Parathyroid adenoma (tissue), 2 donors: ENCODE measurements around the gene IFNL1.

Source experiments
- H2AFZ ChIP-seq: fragments of 300-600 bp; sonication (generic); one replicate; pipeline ENCODE4 v1.7.0; 2017; ENCODE audit warnings: antibody characterized with exemption, mild to moderate bottlenecking
- H3K27ac ChIP-seq: fragments of 300-600 bp; sonication (generic); one replicate; pipeline ENCODE4 v1.7.0; 2017
- H3K27me3 ChIP-seq: fragments of 300-600 bp; sonication (generic); one replicate; pipeline ENCODE4 v1.7.0; 2017; ENCODE audit warnings: low read length; ENCODE audit not compliant: control insufficient read depth, insufficient read depth
- H3K36me3 ChIP-seq: fragments of 300-600 bp; sonication (generic); one replicate; pipeline ENCODE4 v1.7.0; 2017; ENCODE audit warnings: low read length; ENCODE audit not compliant: control insufficient read depth, insufficient read depth
- H3K4me1 ChIP-seq: fragments of 300-600 bp; sonication (generic); one replicate; pipeline ENCODE4 v1.7.0; 2017; ENCODE audit warnings: control low read depth
- H3K4me2 ChIP-seq: fragments of 300-600 bp; sonication (generic); one replicate; pipeline ENCODE4 v1.7.0; 2017; ENCODE audit warnings: low read length
- H3K4me3 ChIP-seq: fragments of 300-600 bp; sonication (generic); one replicate; pipeline ENCODE4 v1.7.0; 2017; ENCODE audit warnings: low read depth, low read length
- H3K79me2 ChIP-seq: fragments of 300-600 bp; sonication (generic); one replicate; pipeline ENCODE4 v1.7.0; 2017; ENCODE audit warnings: control low read depth
- H3K9ac ChIP-seq: fragments of 300-600 bp; sonication (generic); one replicate; pipeline ENCODE4 v1.7.0; 2017; ENCODE audit warnings: mild to moderate bottlenecking
- H3K9me3 ChIP-seq: fragments of 300-600 bp; sonication (generic); one replicate; pipeline ENCODE4 v1.7.0; 2017; ENCODE audit warnings: low read length; ENCODE audit not compliant: control insufficient read depth
- CTCF ChIP-seq: fragments of 300-600 bp; sonication (generic); IDR thresholded peaks from one replicate; pipeline ENCODE4 v1.7.0; 2017; ENCODE audit warnings: antibody characterized with exemption, mild to moderate bottlenecking
- donor health status: primary hyperparathyroidism.

Gene IFNL1

GRCh38 chr19:39315933-39316332 is 19.7 kb downstream of the IFNL1 start:
- Histone ChIP-seq H3K79me2 (no peaks in the 10 kb centered on the region), H3K27ac (no peak overlapping the region), H3K9ac (no peak overlapping the region), H3K9me3 (no peaks in the 10 kb centered on the region), H3K4me1 (peaks cover 2% of the 10 kb centered on the region), H3K27me3 (no peaks in the 10 kb centered on the region), H3K36me3 (no peaks in the 10 kb centered on the region), H3K4me3 (no peak overlapping the region), H3K4me2 (no peak overlapping the region), H2AFZ (no peak overlapping the region)
- TF ChIP-seq CTCF, result no peak

GRCh38 chr19:39316627-39317321 is 20.6 kb downstream of the IFNL1 start:
- H3K36me3 ChIP-seq, result no peaks in the 10 kb centered on the region
- peaks cover 2% of the 10 kb centered on the region for H3K4me1 ChIP-seq
- H3K27me3 ChIP-seq, result no peaks in the 10 kb centered on the region
- H3K4me2 ChIP-seq, result no peak overlapping the region
- no peak for TF ChIP-seq CTCF
- no peak overlapping the region for H3K9ac ChIP-seq
- no peak overlapping the region for H3K4me3 ChIP-seq
- H3K27ac ChIP-seq, result no peak overlapping the region
- no peaks in the 10 kb centered on the region for H3K9me3 ChIP-seq
- H3K79me2 ChIP-seq, result no peaks in the 10 kb centered on the region
- no peak overlapping the region for H2AFZ ChIP-seq

GRCh38 chr19:39317476-39317875 is 21.3 kb downstream of the IFNL1 start:
- H3K4me1 ChIP-seq, result peaks cover 2% of the 10 kb centered on the region
- H3K27ac ChIP-seq, result no peak overlapping the region
- TF ChIP-seq CTCF, result no peak
- H3K4me3 ChIP-seq, result no peak overlapping the region
- H3K27me3 ChIP-seq, result no peaks in the 10 kb centered on the region
- no peak overlapping the region for H3K9ac ChIP-seq
- no peaks in the 10 kb centered on the region for H3K79me2 ChIP-seq
- no peak overlapping the region for H2AFZ ChIP-seq
- H3K4me2 ChIP-seq, result no peak overlapping the region
- H3K9me3 ChIP-seq, result no peaks in the 10 kb centered on the region
- no peaks in the 10 kb centered on the region for H3K36me3 ChIP-seq

GRCh38 chr19:39318071-39318470 is 21.9 kb downstream of the IFNL1 start:
- no peaks in the 10 kb centered on the region for H3K9me3 ChIP-seq
- H3K4me2 ChIP-seq, result no peak overlapping the region
- no peaks in the 10 kb centered on the region for H3K27me3 ChIP-seq
- no peak overlapping the region for H2AFZ ChIP-seq
- no peak overlapping the region for H3K4me3 ChIP-seq
- no peak overlapping the region for H3K27ac ChIP-seq
- no peak overlapping the region for H3K9ac ChIP-seq
- H3K79me2 ChIP-seq, result no peaks in the 10 kb centered on the region
- peaks cover 2% of the 10 kb centered on the region for H3K4me1 ChIP-seq
- no peak for TF ChIP-seq CTCF
- no peaks in the 10 kb centered on the region for H3K36me3 ChIP-seq

GRCh38 chr19:39318690-39319089 is 22.5 kb downstream of the IFNL1 start:
- no peaks in the 10 kb centered on the region for H3K79me2 ChIP-seq
- no peaks in the 10 kb centered on the region for H3K36me3 ChIP-seq
- no peak for TF ChIP-seq CTCF
- peaks cover 2% of the 10 kb centered on the region for H3K4me1 ChIP-seq
- H3K27ac ChIP-seq, result no peak overlapping the region
- H3K9me3 ChIP-seq, result no peaks in the 10 kb centered on the region
- no peak overlapping the region for H3K9ac ChIP-seq
- H2AFZ ChIP-seq, result no peak overlapping the region
- no peak overlapping the region for H3K4me3 ChIP-seq
- no peak overlapping the region for H3K4me2 ChIP-seq
- H3K27me3 ChIP-seq, result no peaks in the 10 kb centered on the region
